C4-2B (cell line): ENCODE results near the gene THOC5.

Source experiments
- ZFX ChIP-seq: fragments of 450-650 bp; IDR thresholded peaks from 2 replicates; pipeline ENCODE4 v1.6.1; 2017
- TF ChIP-seq, protein P1 (sequence below): fragments of 450-650 bp; conservative IDR thresholded peaks from 2 replicates; pipeline ENCODE4 v1.5.1; 2017; ENCODE audit warnings: mild to moderate bottlenecking

DNA sequence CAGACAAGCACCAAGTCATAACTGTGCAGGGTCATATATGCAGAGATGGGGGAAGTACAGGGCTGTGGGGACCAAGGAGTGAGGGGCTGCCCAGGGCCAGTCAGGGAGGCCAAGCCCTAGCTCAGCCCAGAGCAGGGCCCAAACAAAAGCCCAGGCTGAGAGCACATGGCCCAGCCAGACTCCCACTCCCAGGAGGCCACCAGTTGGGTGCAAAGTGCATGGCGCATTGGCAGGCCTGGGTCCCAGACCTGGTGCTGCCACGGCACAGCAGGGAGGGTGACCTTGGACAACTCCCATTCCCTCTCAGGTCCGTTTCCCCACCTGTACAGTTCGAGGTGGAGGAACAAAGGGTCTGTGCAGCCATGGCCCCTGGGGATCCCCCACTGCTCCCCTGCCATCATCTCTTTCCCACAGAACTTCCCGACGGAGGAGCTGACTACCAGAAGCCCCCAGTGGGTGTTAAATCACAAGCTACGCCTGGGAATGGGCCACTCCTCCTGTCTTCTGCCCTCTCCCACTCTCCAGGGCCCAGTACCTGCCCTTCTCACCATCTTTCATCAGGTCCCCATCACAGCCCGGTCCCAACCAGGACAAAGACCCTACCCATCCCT lies 26.7 kb upstream of the THOC5 start:
- TF ChIP-seq, protein P1, sequence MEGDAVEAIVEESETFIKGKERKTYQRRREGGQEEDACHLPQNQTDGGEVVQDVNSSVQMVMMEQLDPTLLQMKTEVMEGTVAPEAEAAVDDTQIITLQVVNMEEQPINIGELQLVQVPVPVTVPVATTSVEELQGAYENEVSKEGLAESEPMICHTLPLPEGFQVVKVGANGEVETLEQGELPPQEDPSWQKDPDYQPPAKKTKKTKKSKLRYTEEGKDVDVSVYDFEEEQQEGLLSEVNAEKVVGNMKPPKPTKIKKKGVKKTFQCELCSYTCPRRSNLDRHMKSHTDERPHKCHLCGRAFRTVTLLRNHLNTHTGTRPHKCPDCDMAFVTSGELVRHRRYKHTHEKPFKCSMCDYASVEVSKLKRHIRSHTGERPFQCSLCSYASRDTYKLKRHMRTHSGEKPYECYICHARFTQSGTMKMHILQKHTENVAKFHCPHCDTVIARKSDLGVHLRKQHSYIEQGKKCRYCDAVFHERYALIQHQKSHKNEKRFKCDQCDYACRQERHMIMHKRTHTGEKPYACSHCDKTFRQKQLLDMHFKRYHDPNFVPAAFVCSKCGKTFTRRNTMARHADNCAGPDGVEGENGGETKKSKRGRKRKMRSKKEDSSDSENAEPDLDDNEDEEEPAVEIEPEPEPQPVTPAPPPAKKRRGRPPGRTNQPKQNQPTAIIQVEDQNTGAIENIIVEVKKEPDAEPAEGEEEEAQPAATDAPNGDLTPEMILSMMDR: no peak
- no peak for TF ChIP-seq ZFX
